ENCODE data around the gene LIX1. TPM values are rescaled to one million over a fixed set of nuclear protein-coding genes. Genes with fewer than 3 reads are reported as not detected.

The LIX1 gene
- total and polyA plus RNA-seq, 4 donors = not detected

GRCh38 chr5:97135868-97136267 is 6.5 kb downstream of the LIX1 start:
- Histone ChIP-seq H3K9me3 (ENCODE audit: control insufficient read depth, low read length) (no peaks in the 10 kb centered on the region), H3K27ac (ENCODE audit: low read depth in 1 of 2, low read length in 2 of 2) (no peak overlapping the region), H3K27me3 (ENCODE audit: control insufficient read depth in 1 of 2, insufficient read depth in 2 of 2, low read length in 1 of 2) (no peaks in the 10 kb centered on the region), H3K4me1 (ENCODE audit: control insufficient read depth in 1 of 2, insufficient read depth in 2 of 2, low read length in 2 of 2) (no peaks in the 10 kb centered on the region), H3K4me3 (ENCODE audit: low read length in 2 of 2) (no peak overlapping the region), H3K36me3 (ENCODE audit: control insufficient read depth in 1 of 2, insufficient read depth in 2 of 2, low read length in 1 of 2) (no peaks in the 10 kb centered on the region)
- intact Hi-C loops (cut with DNase I) = no loop called here
- no peak for DNase-seq
- 90 to 91% methylated on average over 4 of the region's 4 CpGs for WGBS, 2 donors
- no peak for ATAC-seq (ENCODE audit: low FRiP score)

- Histone ChIP-seq H3K27me3 (ENCODE audit: control insufficient read depth in 1 of 2, insufficient read depth in 2 of 2, low read length in 1 of 2) (no peaks in the 10 kb centered on the region), H3K27ac (ENCODE audit: low read depth in 1 of 2, low read length in 2 of 2) (no peak overlapping the region), H3K4me1 (ENCODE audit: control insufficient read depth in 1 of 2, insufficient read depth in 2 of 2, low read length in 2 of 2) (no peaks in the 10 kb centered on the region), H3K36me3 (ENCODE audit: control insufficient read depth in 1 of 2, insufficient read depth in 2 of 2, low read length in 1 of 2) (no peaks in the 10 kb centered on the region), H3K9me3 (ENCODE audit: control insufficient read depth, low read length) (no peaks in the 10 kb centered on the region), H3K4me3 (ENCODE audit: low read length in 2 of 2) (no peak overlapping the region)
- 62 to 68% methylated on average over 3 of the region's 3 CpGs for WGBS, 2 donors
- no peak for DNase-seq
- intact Hi-C loops (cut with DNase I) = no loop called here
- ATAC-seq (ENCODE audit: low FRiP score) = no peak
Observed at GRCh38 chr5:97134634-97135033, 7.8 kb downstream of the LIX1 start.

- DNase-seq (no peak), ATAC-seq (ENCODE audit: low FRiP score) (no peak)
- no peaks in the 10 kb centered on the region for H3K27me3 ChIP-seq (ENCODE audit: control insufficient read depth in 1 of 2, insufficient read depth in 2 of 2, low read length in 1 of 2)
- intact Hi-C loops (cut with DNase I) = no loop called here
- H3K36me3 ChIP-seq (ENCODE audit: control insufficient read depth in 1 of 2, insufficient read depth in 2 of 2, low read length in 1 of 2) = no peaks in the 10 kb centered on the region
- H3K27ac ChIP-seq (ENCODE audit: low read depth in 1 of 2, low read length in 2 of 2) = no peak overlapping the region
- no peaks in the 10 kb centered on the region for H3K9me3 ChIP-seq (ENCODE audit: control insufficient read depth, low read length)
- H3K4me3 ChIP-seq (ENCODE audit: low read length in 2 of 2) = no peak overlapping the region
- no peaks in the 10 kb centered on the region for H3K4me1 ChIP-seq (ENCODE audit: control insufficient read depth in 1 of 2, insufficient read depth in 2 of 2, low read length in 2 of 2)
Observed at GRCh38 chr5:97133101-97133500, 9.3 kb downstream of the LIX1 start.

DNA sequence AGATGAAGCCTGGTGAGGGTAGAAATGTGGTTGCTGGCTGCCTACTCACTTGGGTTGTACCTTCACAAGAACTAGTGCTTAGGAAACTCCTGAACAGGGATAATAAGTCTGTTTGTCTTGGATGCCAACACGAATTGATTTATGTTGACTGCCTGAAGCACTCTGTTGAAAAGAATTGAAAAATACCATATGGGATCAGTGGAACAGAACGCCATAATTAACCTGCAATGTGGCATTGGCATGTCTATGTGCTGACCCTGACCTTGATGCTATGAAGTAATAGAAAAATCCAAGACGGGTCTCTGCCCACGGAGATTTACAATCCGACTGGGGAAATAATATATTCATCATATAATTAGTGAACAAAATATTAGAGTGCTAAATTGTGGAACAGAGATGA is 10.5 kb downstream of the LIX1 start:
- DNase-seq (no peak), ATAC-seq (ENCODE audit: low FRiP score) (no peak)
- Histone ChIP-seq H3K36me3 (ENCODE audit: control insufficient read depth in 1 of 2, insufficient read depth in 2 of 2, low read length in 1 of 2) (no peaks in the 10 kb centered on the region), H3K9me3 (ENCODE audit: control insufficient read depth, low read length) (no peaks in the 10 kb centered on the region), H3K4me3 (ENCODE audit: low read length in 2 of 2) (no peak overlapping the region), H3K27ac (ENCODE audit: low read depth in 1 of 2, low read length in 2 of 2) (no peak overlapping the region), H3K27me3 (ENCODE audit: control insufficient read depth in 1 of 2, insufficient read depth in 2 of 2, low read length in 1 of 2) (no peaks in the 10 kb centered on the region), H3K4me1 (ENCODE audit: control insufficient read depth in 1 of 2, insufficient read depth in 2 of 2, low read length in 2 of 2) (no peaks in the 10 kb centered on the region)
- WGBS, 2 donors = 41 to 58% methylated on average over 5 of the region's 5 CpGs
- intact Hi-C loops (cut with DNase I) = no loop called here

GRCh38 chr5:97131139-97131710 is 11.2 kb downstream of the LIX1 start:
- intact Hi-C loops (cut with DNase I) = no loop called here
- no peaks in the 10 kb centered on the region for H3K4me1 ChIP-seq (ENCODE audit: control insufficient read depth in 1 of 2, insufficient read depth in 2 of 2, low read length in 2 of 2)

GRCh38 chr5:97127727-97128126 is 14.7 kb downstream of the LIX1 start:
- H3K4me3 ChIP-seq (ENCODE audit: low read length in 2 of 2) = no peak overlapping the region
- no peak overlapping the region for H3K27ac ChIP-seq (ENCODE audit: low read depth in 1 of 2, low read length in 2 of 2)
- H3K36me3 ChIP-seq (ENCODE audit: control insufficient read depth in 1 of 2, insufficient read depth in 2 of 2, low read length in 1 of 2) = no peaks in the 10 kb centered on the region
- intact Hi-C loops (cut with DNase I) = no loop called here
- H3K9me3 ChIP-seq (ENCODE audit: control insufficient read depth, low read length) = no peaks in the 10 kb centered on the region
- H3K4me1 ChIP-seq (ENCODE audit: control insufficient read depth in 1 of 2, insufficient read depth in 2 of 2, low read length in 2 of 2) = no peaks in the 10 kb centered on the region
- no peaks in the 10 kb centered on the region for H3K27me3 ChIP-seq (ENCODE audit: control insufficient read depth in 1 of 2, insufficient read depth in 2 of 2, low read length in 1 of 2)
- ATAC-seq (ENCODE audit: low FRiP score) (no peak), DNase-seq (no peak)
- 97 to 100% methylated on average over 1 of the region's 1 CpG for WGBS, 2 donors

More at GRCh38 chr5:97131139-97131710, 11.2 kb downstream of the LIX1 start:
- Histone ChIP-seq H3K27ac (ENCODE audit: low read depth in 1 of 2, low read length in 2 of 2) (no peak overlapping the region), H3K4me3 (ENCODE audit: low read length in 2 of 2) (no peak overlapping the region), H3K27me3 (ENCODE audit: control insufficient read depth in 1 of 2, insufficient read depth in 2 of 2, low read length in 1 of 2) (no peaks in the 10 kb centered on the region), H3K9me3 (ENCODE audit: control insufficient read depth, low read length) (no peaks in the 10 kb centered on the region), H3K36me3 (ENCODE audit: control insufficient read depth in 1 of 2, insufficient read depth in 2 of 2, low read length in 1 of 2) (no peaks in the 10 kb centered on the region)
- DNase-seq = no peak
- ATAC-seq (ENCODE audit: low FRiP score) = no peak

- no peaks in the 10 kb centered on the region for H3K27me3 ChIP-seq (ENCODE audit: control insufficient read depth in 1 of 2, insufficient read depth in 2 of 2, low read length in 1 of 2)
- WGBS, 2 donors = 64 to 66% methylated on average over 3 of the region's 3 CpGs
- no peaks in the 10 kb centered on the region for H3K9me3 ChIP-seq (ENCODE audit: control insufficient read depth, low read length)
- no peak overlapping the region for H3K4me3 ChIP-seq (ENCODE audit: low read length in 2 of 2)
- ATAC-seq (ENCODE audit: low FRiP score) (no peak), DNase-seq (no peak)
- intact Hi-C loops (cut with DNase I) = no loop called here
- H3K27ac ChIP-seq (ENCODE audit: low read depth in 1 of 2, low read length in 2 of 2) = no peak overlapping the region
- H3K36me3 ChIP-seq (ENCODE audit: control insufficient read depth in 1 of 2, insufficient read depth in 2 of 2, low read length in 1 of 2) = no peaks in the 10 kb centered on the region
- H3K4me1 ChIP-seq (ENCODE audit: control insufficient read depth in 1 of 2, insufficient read depth in 2 of 2, low read length in 2 of 2) = no peaks in the 10 kb centered on the region
Observed at GRCh38 chr5:97125125-97125683, 17.2 kb downstream of the LIX1 start.

- no peaks in the 10 kb centered on the region for H3K36me3 ChIP-seq (ENCODE audit: control insufficient read depth in 1 of 2, insufficient read depth in 2 of 2, low read length in 1 of 2)
- no peaks in the 10 kb centered on the region for H3K9me3 ChIP-seq (ENCODE audit: control insufficient read depth, low read length)
- ATAC-seq (ENCODE audit: low FRiP score) = no peak
- H3K27me3 ChIP-seq (ENCODE audit: control insufficient read depth in 1 of 2, insufficient read depth in 2 of 2, low read length in 1 of 2) = no peaks in the 10 kb centered on the region
- no peak overlapping the region for H3K27ac ChIP-seq (ENCODE audit: low read depth in 1 of 2, low read length in 2 of 2)
- H3K4me1 ChIP-seq (ENCODE audit: control insufficient read depth in 1 of 2, insufficient read depth in 2 of 2, low read length in 2 of 2) = no peaks in the 10 kb centered on the region
- intact Hi-C loops (cut with DNase I) = no loop called here
- WGBS, 2 donors = 50 to 60% methylated on average over 2 of the region's 2 CpGs
- no peak overlapping the region for H3K4me3 ChIP-seq (ENCODE audit: low read length in 2 of 2)
- DNase-seq = no peak
Observed at GRCh38 chr5:97124335-97124734, 18.1 kb downstream of the LIX1 start.

DNA sequence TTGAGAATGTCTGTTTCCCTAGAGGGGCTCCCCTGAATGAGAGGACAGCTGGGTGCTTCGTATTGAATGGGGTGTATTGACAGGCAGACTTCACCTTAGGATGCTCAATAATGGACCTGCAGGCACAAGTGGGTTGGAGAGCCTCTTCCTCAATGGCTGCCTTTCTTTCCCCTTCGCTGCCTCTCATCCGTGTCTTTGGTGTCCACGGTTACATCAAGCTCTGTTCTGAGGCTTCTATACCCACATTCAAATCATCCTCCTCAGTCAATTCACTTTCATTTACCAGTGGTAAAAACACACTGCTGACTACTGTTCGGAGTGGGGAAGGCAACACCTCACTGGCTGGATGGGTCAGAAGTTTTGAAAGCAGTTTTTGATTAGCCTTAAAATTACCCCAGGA is 20.6 kb downstream of the LIX1 start:
- Histone ChIP-seq H3K4me3 (ENCODE audit: low read length in 2 of 2) (no peak overlapping the region), H3K36me3 (ENCODE audit: control insufficient read depth in 1 of 2, insufficient read depth in 2 of 2, low read length in 1 of 2) (no peaks in the 10 kb centered on the region), H3K4me1 (ENCODE audit: control insufficient read depth in 1 of 2, insufficient read depth in 2 of 2, low read length in 2 of 2) (no peaks in the 10 kb centered on the region), H3K27ac (ENCODE audit: low read depth in 1 of 2, low read length in 2 of 2) (no peak overlapping the region), H3K27me3 (ENCODE audit: control insufficient read depth in 1 of 2, insufficient read depth in 2 of 2, low read length in 1 of 2) (no peaks in the 10 kb centered on the region), H3K9me3 (ENCODE audit: control insufficient read depth, low read length) (no peaks in the 10 kb centered on the region)
- DNase-seq (no peak), ATAC-seq (ENCODE audit: low FRiP score) (no peak)
- intact Hi-C loops (cut with DNase I) = no loop called here
- WGBS, 2 donors = 84% methylated on average over 5 of the region's 5 CpGs

All from aorta (tissue), 5 donors.